ENCODE data around the gene RANBP1.

- no peak for TF ChIP-seq CTCF (IDR thresholded peaks at IDR 0.05)
- TF ChIP-seq POLR2A (IDR thresholded peaks at IDR 0.05): no peak
- no peak for TF ChIP-seq EP300 (IDR thresholded peaks at IDR 0.05)
Measured at GRCh38 chr22:20123366-20124082, 7.6 kb downstream of the RANBP1 start.

All from tibial nerve (tissue), 4 donors.